Mucosa of descending colon (tissue), 3 donors: ENCODE measurements around the gene ARHGAP12. TPM values are rescaled to one million over a fixed set of nuclear protein-coding genes. Genes with fewer than 3 reads are reported as not detected.

Source experiments
- ATAC-seq: fragments of 200-7000 bp; cut with Tn5 transposase; one replicate; pipeline ENCODE4 v1.9.1; 2020; ENCODE audit warnings: mild to moderate bottlenecking, moderate library complexity
- DNase-seq, 3 donors: peaks; one replicate each; pipeline ENCODE4 v3.0.0-alpha.2; 2020
- H3K36me3 ChIP-seq: fragments of 200-600 bp; one replicate; pipeline ENCODE4 v1.8.0; 2021; ENCODE audit warnings: low read depth, mild to moderate bottlenecking
- H3K4me1 ChIP-seq: fragments of 200-600 bp; one replicate; pipeline ENCODE4 v1.8.0; 2021; ENCODE audit warnings: low read depth, mild to moderate bottlenecking
- H3K4me3 ChIP-seq: fragments of 200-600 bp; one replicate; pipeline ENCODE4 v1.8.0; 2021; ENCODE audit warnings: mild to moderate bottlenecking
- H3K9me3 ChIP-seq: fragments of 200-600 bp; one replicate; pipeline ENCODE4 v1.8.0; 2021; ENCODE audit warnings: mild to moderate bottlenecking
- CTCF ChIP-seq: fragments of 200-600 bp; IDR thresholded peaks from one replicate; pipeline ENCODE4 v1.8.0; 2022; ENCODE audit warnings: antibody characterized with exemption, mild to moderate bottlenecking
- intact Hi-C, 2 donors: fragments of 100-400 bp; cut with DNase I in 1 of 2; cut with micrococcal nuclease in 1 of 2; formaldehyde crosslinking; loops; one replicate each; pipeline versions ENCODE4 v1.11.0 to v1.11.1; 2022; cut with DNase I, micrococcal nuclease
- total RNA-seq, 3 donors: library from RNA; stranded (reverse); fragmentation: NEBNext Ultra II Directional in 2 of 3; extraction: Animal tissue kit (Norgen Biotek cat#: 25700) in 2 of 3; gene quantifications; one replicate each; pipeline versions ENCODE4 v1.2.1 to v1.2.4, GENCODE V29; 2021 to 2023
- donor health status: DM: no; HTN: no; CAD: no; lungs with moderate emphysema.
- donor health status: DM: no; HTN: no; CAD: no.
- donor health status: DM: no; HTN: yes; CAD: no.

The ARHGAP12 gene
- total RNA-seq, 3 donors from 2014 or later, result 37.2 to 44.4 (median 44.3) TPM

GRCh38 chr10:31756101-31756728, 172.4 kb downstream of the ARHGAP12 start:
- H3K4me1 ChIP-seq, result peaks cover 8% of the 10 kb centered on the region
- no peak overlapping the region for H3K4me3 ChIP-seq
- intact Hi-C loops, result no loop called here
- no peak for TF ChIP-seq CTCF
- no peaks in the 10 kb centered on the region for H3K9me3 ChIP-seq
- DNase-seq, result no peak
- no peaks in the 10 kb centered on the region for H3K36me3 ChIP-seq
- no peak for ATAC-seq

Other genes starting within 250 kb of the ARHGAP12 start
- gene KIF5B, start 127.6 kb upstream of the ARHGAP12 start, total RNA-seq, result 100 to 1,000 TPM in 2 of 3 donors, 10 to 100 TPM in 1; 91.6 to 188 (median 109) TPM